ENCODE results near the gene WNT3.

GRCh38 chr17:46853896-46854444 lies 35.5 kb upstream of the WNT3 start:
- TF ChIP-seq POLR2A (IDR thresholded peaks at IDR 0.05) (no peak), CTCF (IDR thresholded peaks at IDR 0.05 in 8 of 11, conservative IDR thresholded peaks at IDR 0.05 in 3 of 11) (no peak)

All from spleen (tissue), 7 donors.